ENCODE measurements around the gene EPHB6. TPM values are rescaled to one million over a fixed set of nuclear protein-coding genes. Genes with fewer than 3 reads are reported as not detected.

Gene EPHB6
- total RNA-seq, 5 donors from 2014 or later (not counting 1 experiment from before 2014, with no cell fraction given) = 37.2 to 76.2 (median 62.3) TPM

DNA sequence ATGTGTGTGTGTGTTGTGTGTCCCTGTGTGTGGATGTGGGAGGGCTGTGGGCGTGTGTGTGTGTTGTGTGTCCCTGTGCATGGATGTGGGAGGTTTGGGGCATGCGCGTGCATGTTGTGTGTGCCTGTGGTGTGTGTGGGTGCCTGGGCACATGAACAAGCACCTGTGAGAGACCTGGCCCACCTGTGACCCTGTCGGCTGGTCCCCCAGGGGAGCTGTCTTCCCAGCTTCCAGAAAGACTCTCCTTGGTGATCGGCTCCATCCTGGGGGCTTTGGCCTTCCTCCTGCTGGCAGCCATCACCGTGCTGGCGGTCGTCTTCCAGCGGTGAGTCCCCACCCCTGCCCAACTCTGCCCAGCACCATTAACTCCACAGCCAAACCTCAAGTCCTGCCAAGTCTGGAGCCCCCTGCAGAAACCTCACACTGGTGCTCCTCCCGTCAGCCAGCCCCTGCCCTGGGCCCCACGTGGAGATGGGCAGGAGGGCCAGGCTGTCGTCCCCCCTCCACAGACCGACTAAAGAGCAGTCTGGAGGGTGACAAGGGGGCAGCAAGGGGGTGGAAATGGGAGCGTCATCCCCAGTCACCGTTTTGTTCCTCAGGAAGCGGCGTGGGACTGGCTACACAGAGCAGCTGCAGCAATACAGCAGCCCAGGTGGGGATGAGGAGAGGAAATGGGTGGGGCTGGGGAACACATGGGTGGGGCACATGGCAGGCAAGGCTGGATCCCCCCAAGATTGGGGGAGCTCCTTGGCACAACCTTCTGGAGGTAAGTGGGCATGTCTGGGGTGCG is 12.7 kb downstream of the EPHB6 start:
- Mint-ChIP-seq H3K27me3 (no peaks in the 10 kb centered on the region), H3K36me3 (peaks cover 33% of the 10 kb centered on the region), H3K9me3 (no peaks in the 10 kb centered on the region), H3K27ac (no peak overlapping the region), H3K4me1 (no peaks in the 10 kb centered on the region), H3K4me3 (no peak overlapping the region)
- no peak for ATAC-seq (replicated peaks in 1 of 4)
- Histone ChIP-seq H3K27ac (ENCODE audit: low read length) (no peak overlapping the region), H3K27me3 (replicated peaks in 1 of 2; ENCODE audit: control insufficient read depth in 2 of 2, extremely low read depth in 1 of 2, insufficient read depth in 2 of 2, low read length in 1 of 2) (no peaks in the 10 kb centered on the region), H3K4me1 (ENCODE audit: control insufficient read depth in 1 of 2, extremely low read depth in 1 of 2, insufficient read depth in 2 of 2, low read length in 2 of 2) (peaks cover 0 to 11% of the 10 kb centered on the region in 2 experiments), H3K36me3 (ENCODE audit: control insufficient read depth in 2 of 2, extremely low read depth in 1 of 2, insufficient read depth in 1 of 2, low read length in 1 of 2) (peaks cover 7 to 19% of the 10 kb centered on the region in 2 donors), H3K4me3 (ENCODE audit: control insufficient read depth in 1 of 2, extremely low read depth in 1 of 2, low read length in 1 of 2) (no peak overlapping the region), H3K9me3 (no peaks in the 10 kb centered on the region)
- ChIA-PET CTCF (no interaction called here), POLR2A (no interaction called here)
- 78% methylated on average over 11 of the region's 18 CpGs for WGBS (ENCODE audit: insufficient coverage)
- peak in 1 of 35 experiments; percentile 5 for DNase-seq

DNA sequence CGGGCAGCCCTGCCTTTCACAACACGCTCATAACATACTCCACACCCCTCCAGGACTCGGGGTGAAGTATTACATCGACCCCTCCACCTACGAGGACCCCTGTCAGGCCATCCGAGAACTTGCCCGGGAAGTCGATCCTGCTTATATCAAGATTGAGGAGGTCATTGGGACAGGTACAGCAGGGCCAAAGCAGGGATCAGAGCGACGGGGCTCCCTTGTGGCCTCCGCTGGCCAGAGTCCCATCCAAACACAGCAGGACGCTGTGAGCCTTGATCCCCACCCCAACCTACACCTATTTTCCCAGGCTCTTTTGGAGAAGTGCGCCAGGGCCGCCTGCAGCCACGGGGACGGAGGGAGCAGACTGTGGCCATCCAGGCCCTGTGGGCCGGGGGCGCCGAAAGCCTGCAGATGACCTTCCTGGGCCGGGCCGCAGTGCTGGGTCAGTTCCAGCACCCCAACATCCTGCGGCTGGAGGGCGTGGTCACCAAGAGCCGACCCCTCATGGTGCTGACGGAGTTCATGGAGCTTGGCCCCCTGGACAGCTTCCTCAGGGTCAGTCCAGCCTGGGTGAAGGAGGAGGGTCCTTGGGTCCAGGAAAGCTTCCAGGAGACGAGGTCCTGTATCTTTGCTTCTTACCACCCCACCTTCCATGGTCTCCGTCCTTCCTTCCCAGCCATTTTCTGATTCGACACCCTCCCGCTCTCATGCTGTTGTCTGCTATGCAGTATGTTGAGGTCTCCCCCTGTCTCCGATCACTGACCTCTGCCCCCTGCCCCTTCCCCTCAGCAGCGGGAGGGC is 13.5 kb downstream of the EPHB6 start:
- peaks cover 7 to 18% of the 10 kb centered on the region in 2 donors for H3K36me3 ChIP-seq (ENCODE audit: control insufficient read depth in 2 of 2, extremely low read depth in 1 of 2, insufficient read depth in 1 of 2, low read length in 1 of 2)
- no peaks in the 10 kb centered on the region for H3K4me1 Mint-ChIP-seq
- H3K36me3 Mint-ChIP-seq = peaks cover 26% of the 10 kb centered on the region
- no peak overlapping the region for H3K4me3 Mint-ChIP-seq
- H3K4me1 ChIP-seq (ENCODE audit: control insufficient read depth in 1 of 2, extremely low read depth in 1 of 2, insufficient read depth in 2 of 2, low read length in 2 of 2) = peaks cover 0 to 11% of the 10 kb centered on the region in 2 experiments
- H3K27me3 Mint-ChIP-seq = no peaks in the 10 kb centered on the region
- WGBS (ENCODE audit: insufficient coverage) = 90% methylated on average over 25 of the region's 31 CpGs
- H3K9me3 Mint-ChIP-seq = no peaks in the 10 kb centered on the region
- ATAC-seq (replicated peaks in 1 of 4) (no peak), DNase-seq (peak in 1 of 35 experiments; percentile 11)
- no peaks in the 10 kb centered on the region for H3K9me3 ChIP-seq
- ChIA-PET CTCF (interaction anchor here in 1 of 2 donors (0.5 to 1.2 kb wide), 2 partner anchors 18 to 237 kb away, joined by 4 to 5 read pairs; no protein-coding TSS in a partner anchor), POLR2A (no interaction called here)
- peaks cover 0 to 2% of the 10 kb centered on the region in 2 experiments for H3K27me3 ChIP-seq (replicated peaks in 1 of 2; ENCODE audit: control insufficient read depth in 2 of 2, extremely low read depth in 1 of 2, insufficient read depth in 2 of 2, low read length in 1 of 2)
- H3K27ac Mint-ChIP-seq = no peak overlapping the region
- no peak overlapping the region for H3K27ac ChIP-seq (ENCODE audit: low read length)
- H3K4me3 ChIP-seq (ENCODE audit: control insufficient read depth in 1 of 2, extremely low read depth in 1 of 2, low read length in 1 of 2) = no peak overlapping the region

DNA sequence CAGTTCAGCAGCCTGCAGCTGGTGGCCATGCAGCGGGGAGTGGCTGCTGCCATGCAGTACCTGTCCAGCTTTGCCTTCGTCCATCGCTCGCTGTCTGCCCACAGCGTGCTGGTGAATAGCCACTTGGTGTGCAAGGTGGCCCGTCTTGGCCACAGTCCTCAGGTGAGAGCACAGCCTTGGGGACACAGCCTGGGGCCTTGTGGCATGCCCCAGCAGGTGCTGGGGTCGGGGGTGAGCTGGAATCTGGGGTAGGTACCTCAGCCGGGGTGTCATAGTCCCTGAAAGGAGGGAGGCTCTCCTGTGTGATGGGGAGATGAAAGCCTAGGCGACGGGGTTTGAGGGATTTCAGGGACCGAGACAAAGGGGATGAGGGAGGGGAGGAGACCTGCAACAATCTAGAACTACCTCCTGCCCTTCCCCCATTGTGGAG is 14.1 kb downstream of the EPHB6 start:
- Mint-ChIP-seq H3K9me3 (no peaks in the 10 kb centered on the region), H3K36me3 (peaks cover 20% of the 10 kb centered on the region), H3K4me1 (no peaks in the 10 kb centered on the region), H3K27me3 (no peaks in the 10 kb centered on the region), H3K27ac (no peak overlapping the region), H3K4me3 (no peak overlapping the region)
- WGBS (ENCODE audit: insufficient coverage) = 92% methylated on average over 5 of the region's 11 CpGs
- no peak overlapping the region for H3K4me3 ChIP-seq (ENCODE audit: control insufficient read depth in 1 of 2, extremely low read depth in 1 of 2, low read length in 1 of 2)
- H3K4me1 ChIP-seq (ENCODE audit: control insufficient read depth in 1 of 2, extremely low read depth in 1 of 2, insufficient read depth in 2 of 2, low read length in 2 of 2) = peaks cover 0 to 11% of the 10 kb centered on the region in 2 experiments
- no peak for ATAC-seq (replicated peaks in 1 of 4)
- H3K27me3 ChIP-seq (replicated peaks in 1 of 2; ENCODE audit: control insufficient read depth in 2 of 2, extremely low read depth in 1 of 2, insufficient read depth in 2 of 2, low read length in 1 of 2) = peaks cover 0 to 3% of the 10 kb centered on the region in 2 experiments
- peaks cover 7 to 12% of the 10 kb centered on the region in 2 donors for H3K36me3 ChIP-seq (ENCODE audit: control insufficient read depth in 2 of 2, extremely low read depth in 1 of 2, insufficient read depth in 1 of 2, low read length in 1 of 2)
- POLR2A ChIA-PET = no interaction called here
- H3K27ac ChIP-seq (ENCODE audit: low read length) = no peak overlapping the region
- peak in 1 of 35 experiments; percentile 14 for DNase-seq
- no peaks in the 10 kb centered on the region for H3K9me3 ChIP-seq
- CTCF ChIA-PET = interaction anchor here in 1 of 2 donors (0.5 to 1.2 kb wide), 2 partner anchors 19 to 237 kb away, joined by 4 to 5 read pairs; no protein-coding TSS in a partner anchor

DNA sequence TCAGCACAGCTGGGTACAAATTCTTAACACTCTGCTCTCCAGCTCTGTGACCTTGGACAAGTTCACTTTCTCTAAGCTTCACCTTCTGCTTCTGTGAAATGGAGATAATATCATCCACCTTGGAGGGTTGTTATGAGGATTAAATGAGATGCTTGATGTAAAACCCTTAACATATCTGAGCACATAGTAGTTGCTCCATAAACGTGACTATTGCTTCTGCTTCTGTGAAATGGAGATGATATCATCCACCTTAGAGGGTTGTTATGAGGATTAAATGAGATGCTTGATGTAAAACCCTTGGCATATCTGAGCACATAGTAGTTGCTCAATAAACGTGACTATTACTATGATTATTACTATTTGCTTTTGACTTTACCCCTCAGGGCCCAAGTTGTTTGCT is 14.6 kb downstream of the EPHB6 start:
- Mint-ChIP-seq H3K27ac (no peak overlapping the region), H3K9me3 (no peaks in the 10 kb centered on the region), H3K27me3 (no peaks in the 10 kb centered on the region), H3K4me1 (no peaks in the 10 kb centered on the region), H3K4me3 (no peak overlapping the region), H3K36me3 (peaks cover 17% of the 10 kb centered on the region)
- Histone ChIP-seq H3K4me3 (ENCODE audit: control insufficient read depth in 1 of 2, extremely low read depth in 1 of 2, low read length in 1 of 2) (no peak overlapping the region), H3K27me3 (replicated peaks in 1 of 2; ENCODE audit: control insufficient read depth in 2 of 2, extremely low read depth in 1 of 2, insufficient read depth in 2 of 2, low read length in 1 of 2) (peaks cover 0 to 3% of the 10 kb centered on the region in 2 experiments), H3K36me3 (ENCODE audit: control insufficient read depth in 2 of 2, extremely low read depth in 1 of 2, insufficient read depth in 1 of 2, low read length in 1 of 2) (peaks cover 7 to 12% of the 10 kb centered on the region in 2 donors), H3K4me1 (ENCODE audit: control insufficient read depth in 1 of 2, extremely low read depth in 1 of 2, insufficient read depth in 2 of 2, low read length in 2 of 2) (peaks cover 0 to 11% of the 10 kb centered on the region in 2 experiments), H3K27ac (ENCODE audit: low read length) (no peak overlapping the region), H3K9me3 (no peaks in the 10 kb centered on the region)
- WGBS (ENCODE audit: insufficient coverage) = no CpG with 5 or more reads among the region's 2 CpGs
- CTCF ChIA-PET = interaction anchor here in 1 of 2 donors (0.5 to 1.2 kb wide), 2 partner anchors 19 to 238 kb away, joined by 4 to 5 read pairs; no protein-coding TSS in a partner anchor
- POLR2A ChIA-PET = no interaction called here
- no peak for DNase-seq
- ATAC-seq (replicated peaks in 1 of 4) = no peak

DNA sequence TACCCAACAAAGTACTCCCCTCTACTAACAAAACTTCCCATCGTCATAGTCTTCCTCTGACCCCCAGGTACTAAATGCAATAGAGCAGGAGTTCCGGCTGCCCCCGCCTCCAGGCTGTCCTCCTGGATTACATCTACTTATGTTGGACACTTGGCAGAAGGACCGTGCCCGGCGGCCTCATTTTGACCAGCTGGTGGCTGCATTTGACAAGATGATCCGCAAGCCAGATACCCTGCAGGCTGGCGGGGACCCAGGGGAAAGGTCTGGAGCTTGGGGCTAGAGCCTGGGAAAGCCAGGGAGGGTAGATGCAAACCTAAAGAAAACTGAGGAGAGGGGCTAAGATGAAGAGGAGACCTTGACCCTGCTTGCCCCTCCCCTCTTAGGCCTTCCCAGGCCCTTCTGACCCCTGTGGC is 15.3 kb downstream of the EPHB6 start:
- Histone ChIP-seq H3K4me3 (ENCODE audit: control insufficient read depth in 1 of 2, extremely low read depth in 1 of 2, low read length in 1 of 2) (no peak overlapping the region), H3K9me3 (no peaks in the 10 kb centered on the region), H3K27ac (ENCODE audit: low read length) (no peak overlapping the region), H3K27me3 (replicated peaks in 1 of 2; ENCODE audit: control insufficient read depth in 2 of 2, extremely low read depth in 1 of 2, insufficient read depth in 2 of 2, low read length in 1 of 2) (peaks cover 0 to 3% of the 10 kb centered on the region in 2 experiments), H3K4me1 (ENCODE audit: control insufficient read depth in 1 of 2, extremely low read depth in 1 of 2, insufficient read depth in 2 of 2, low read length in 2 of 2) (peaks cover 0 to 11% of the 10 kb centered on the region in 2 experiments), H3K36me3 (ENCODE audit: control insufficient read depth in 2 of 2, extremely low read depth in 1 of 2, insufficient read depth in 1 of 2, low read length in 1 of 2) (peaks cover 7 to 12% of the 10 kb centered on the region in 2 donors)
- POLR2A ChIA-PET = no interaction called here
- ATAC-seq (replicated peaks in 1 of 4) = no peak
- Mint-ChIP-seq H3K9me3 (no peaks in the 10 kb centered on the region), H3K27ac (no peak overlapping the region), H3K4me3 (no peak overlapping the region), H3K36me3 (peaks cover 17% of the 10 kb centered on the region), H3K27me3 (no peaks in the 10 kb centered on the region), H3K4me1 (no peaks in the 10 kb centered on the region)
- 83% methylated on average over 6 of the region's 8 CpGs for WGBS (ENCODE audit: insufficient coverage)
- CTCF ChIA-PET = no interaction called here
- DNase-seq = peak in 1 of 35 experiments; percentile 21

DNA sequence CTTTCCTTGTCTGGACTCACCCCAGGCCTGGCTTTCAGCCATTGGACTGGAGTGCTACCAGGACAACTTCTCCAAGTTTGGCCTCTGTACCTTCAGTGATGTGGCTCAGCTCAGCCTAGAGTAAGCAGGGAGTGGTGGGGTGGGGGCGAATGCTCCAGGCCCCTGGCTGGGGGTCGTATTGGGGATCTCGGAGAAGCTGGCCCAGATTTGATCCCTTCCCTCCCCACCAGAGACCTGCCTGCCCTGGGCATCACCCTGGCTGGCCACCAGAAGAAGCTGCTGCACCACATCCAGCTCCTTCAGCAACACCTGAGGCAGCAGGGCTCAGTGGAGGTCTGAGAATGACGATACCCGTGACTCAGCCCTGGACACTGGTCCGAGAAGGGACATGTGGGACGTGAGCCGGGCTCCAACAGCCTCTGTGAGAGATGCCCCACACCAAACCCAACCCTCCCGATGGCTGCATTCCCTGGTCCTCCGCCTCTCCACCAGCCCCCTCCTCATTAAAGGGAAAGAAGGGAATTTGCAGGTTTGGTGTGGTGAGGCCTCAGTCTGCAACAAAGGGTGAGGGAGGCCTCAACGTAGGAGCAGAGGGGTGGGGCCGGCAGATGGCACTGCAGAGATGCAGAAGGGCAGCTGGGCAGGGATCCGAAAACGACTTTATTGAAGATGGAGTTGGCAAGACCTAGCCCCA is 15.8 kb downstream of the EPHB6 start:
- Histone ChIP-seq H3K27ac (ENCODE audit: low read length) (no peak overlapping the region), H3K9me3 (no peaks in the 10 kb centered on the region), H3K4me3 (ENCODE audit: control insufficient read depth in 1 of 2, extremely low read depth in 1 of 2, low read length in 1 of 2) (no peak overlapping the region), H3K36me3 (ENCODE audit: control insufficient read depth in 2 of 2, extremely low read depth in 1 of 2, insufficient read depth in 1 of 2, low read length in 1 of 2) (peaks cover 7 to 12% of the 10 kb centered on the region in 2 donors), H3K27me3 (replicated peaks in 1 of 2; ENCODE audit: control insufficient read depth in 2 of 2, extremely low read depth in 1 of 2, insufficient read depth in 2 of 2, low read length in 1 of 2) (peaks cover 0 to 3% of the 10 kb centered on the region in 2 experiments), H3K4me1 (ENCODE audit: control insufficient read depth in 1 of 2, extremely low read depth in 1 of 2, insufficient read depth in 2 of 2, low read length in 2 of 2) (peaks cover 0 to 6% of the 10 kb centered on the region in 2 experiments)
- DNase-seq (peak in 1 of 35 experiments; percentile 11), ATAC-seq (replicated peaks in 1 of 4) (no peak)
- Mint-ChIP-seq H3K4me3 (no peak overlapping the region), H3K4me1 (no peaks in the 10 kb centered on the region), H3K9me3 (no peaks in the 10 kb centered on the region), H3K36me3 (peaks cover 17% of the 10 kb centered on the region), H3K27ac (no peak overlapping the region), H3K27me3 (no peaks in the 10 kb centered on the region)
- CTCF ChIA-PET = interaction anchor here in 1 of 2 donors (0.6 kb wide), 1 partner anchor 550 kb away, joined by 3 read pairs; no protein-coding TSS in a partner anchor
- POLR2A ChIA-PET = no interaction called here
- WGBS (ENCODE audit: insufficient coverage) = 68% methylated on average over 3 of the region's 14 CpGs
